Endodermal cell (in vitro differentiated cells): ENCODE measurements around the gene RELT. TPM values are rescaled to one million over a fixed set of nuclear protein-coding genes. Genes with fewer than 3 reads are reported as not detected.
A peak's percentile ranks its signal among the peaks of the same experiment; 100 is the strongest.

Experiments used
- DNase-seq: peaks from one replicate; pipeline ENCODE4 v3.0.0-alpha.2; 2017
- H3K27ac ChIP-seq: 2 replicates; pipeline ENCODE4 v1.5.1; 2013; ENCODE audit warnings: mild to moderate bottlenecking, low read depth, low read length, moderate library complexity
- H3K27me3 ChIP-seq: 2 replicates; pipeline ENCODE4 v1.6.1; 2013; ENCODE audit warnings: mild to moderate bottlenecking, low read length, moderate library complexity; ENCODE audit not compliant: insufficient read depth, control insufficient read depth, poor library complexity, severe bottlenecking
- H3K36me3 ChIP-seq: 2 replicates; pipeline ENCODE4 v1.7.0; 2013; ENCODE audit warnings: mild to moderate bottlenecking, low read length, moderate library complexity; ENCODE audit not compliant: control insufficient read depth, insufficient read depth
- H3K4me1 ChIP-seq: one replicate; pipeline ENCODE4 v1.7.0; 2013; ENCODE audit warnings: low read length; ENCODE audit not compliant: control insufficient read depth, insufficient read depth
- H3K4me3 ChIP-seq: 2 replicates; pipeline ENCODE4 v1.5.1; 2013; ENCODE audit warnings: mild to moderate bottlenecking, low read length, moderate library complexity
- H3K9ac ChIP-seq: 2 replicates; pipeline ENCODE4 v1.6.1; 2013; ENCODE audit warnings: mild to moderate bottlenecking, low read length, moderate library complexity; ENCODE audit not compliant: poor library complexity, severe bottlenecking; ENCODE audit errors: extremely low read depth
- H3K9me3 ChIP-seq: 2 replicates; pipeline ENCODE4 v1.6.1; 2013; ENCODE audit warnings: mild to moderate bottlenecking, low read length, moderate library complexity; ENCODE audit not compliant: control insufficient read depth
- H3K27ac Mint-ChIP-seq: 2 replicates; pipeline ENCODE4 v1.8.0; 2020; ENCODE audit warnings: mixed read lengths
- H3K27me3 Mint-ChIP-seq: 2 replicates; pipeline ENCODE4 v1.8.0; 2021; ENCODE audit warnings: mild to moderate bottlenecking, mixed read lengths; ENCODE audit not compliant: insufficient read depth
- H3K36me3 Mint-ChIP-seq: 2 replicates; pipeline ENCODE4 v1.8.0; 2020; ENCODE audit warnings: low read depth, mixed read lengths
- H3K4me1 Mint-ChIP-seq: 2 replicates; pipeline ENCODE4 v1.8.0; 2020; ENCODE audit warnings: mixed read lengths
- H3K4me3 Mint-ChIP-seq: 2 replicates; pipeline ENCODE4 v1.8.0; 2020; ENCODE audit warnings: mild to moderate bottlenecking, moderate library complexity, mixed read lengths
- H3K9me3 Mint-ChIP-seq: 2 replicates; pipeline ENCODE4 v1.8.0; 2020; ENCODE audit warnings: mild to moderate bottlenecking, mixed read lengths
- WGBS, 2 experiments: methylation state at CpG; one replicate each; pipeline versions ENCODE4 v1.1.5 to v1.1.7; 2013; ENCODE audit warnings: missing lambda C conversion rate in 2 of 2, mixed read lengths in 1 of 2; ENCODE audit not compliant: insufficient coverage in 1 of 2, insufficient read length in 1 of 2; 5-methylcytosine and 5-hydroxymethylcytosine counted together
- total RNA-seq, 2 donors: library from RNA; stranded (reverse); fragmentation: NEBNext Ultra II Directional in 1 of 2; extraction: Animal tissue kit (Norgen Biotek cat#: 25700) in 1 of 2; gene quantifications; 2 replicates in 1 of 2; 3 replicates in 1 of 2; pipeline ENCODE4 v1.2.1, GENCODE V29; 2021
- TF ChIP-seq, protein P1 (sequence below): fragments of 200-600 bp; sonication (generic); conservative IDR thresholded peaks from 2 replicates; pipeline ENCODE4 v1.5.0; 2021; ENCODE audit warnings: antibody characterized with exemption, mild to moderate bottlenecking

RELT gene
- total RNA-seq, 2 donors from 2014 or later, result 6.9 to 8.9 TPM

DNA sequence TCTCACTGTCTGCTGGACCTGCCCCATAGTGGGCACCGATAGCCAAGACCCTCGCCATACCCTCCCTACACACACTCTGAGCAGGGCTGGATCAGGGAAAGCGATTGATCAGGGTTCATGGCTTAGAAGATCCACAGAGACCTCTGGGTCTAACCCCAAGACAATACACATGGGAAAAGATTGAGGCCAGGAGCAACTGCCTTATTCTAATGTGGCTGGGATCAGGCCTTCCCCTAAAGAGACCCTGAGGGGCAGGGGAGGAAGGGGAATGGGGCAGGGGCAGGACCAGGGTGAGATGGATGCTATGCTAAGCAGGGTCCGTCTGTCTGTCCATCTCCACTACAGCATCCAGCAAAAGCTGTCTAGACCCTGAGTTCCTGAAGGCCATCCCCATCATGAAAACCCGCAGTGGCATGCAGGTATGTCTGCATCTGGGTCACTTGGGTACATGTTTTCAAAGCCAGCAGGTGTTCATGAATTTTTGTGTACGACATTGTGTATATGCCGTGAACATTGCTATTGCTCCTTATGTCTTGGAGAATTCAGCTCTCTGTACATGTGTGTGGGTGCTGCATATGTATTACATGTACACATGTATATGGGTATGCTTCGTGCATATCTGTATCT is 15.3 kb upstream of the RELT start:
- TF ChIP-seq, protein P1, sequence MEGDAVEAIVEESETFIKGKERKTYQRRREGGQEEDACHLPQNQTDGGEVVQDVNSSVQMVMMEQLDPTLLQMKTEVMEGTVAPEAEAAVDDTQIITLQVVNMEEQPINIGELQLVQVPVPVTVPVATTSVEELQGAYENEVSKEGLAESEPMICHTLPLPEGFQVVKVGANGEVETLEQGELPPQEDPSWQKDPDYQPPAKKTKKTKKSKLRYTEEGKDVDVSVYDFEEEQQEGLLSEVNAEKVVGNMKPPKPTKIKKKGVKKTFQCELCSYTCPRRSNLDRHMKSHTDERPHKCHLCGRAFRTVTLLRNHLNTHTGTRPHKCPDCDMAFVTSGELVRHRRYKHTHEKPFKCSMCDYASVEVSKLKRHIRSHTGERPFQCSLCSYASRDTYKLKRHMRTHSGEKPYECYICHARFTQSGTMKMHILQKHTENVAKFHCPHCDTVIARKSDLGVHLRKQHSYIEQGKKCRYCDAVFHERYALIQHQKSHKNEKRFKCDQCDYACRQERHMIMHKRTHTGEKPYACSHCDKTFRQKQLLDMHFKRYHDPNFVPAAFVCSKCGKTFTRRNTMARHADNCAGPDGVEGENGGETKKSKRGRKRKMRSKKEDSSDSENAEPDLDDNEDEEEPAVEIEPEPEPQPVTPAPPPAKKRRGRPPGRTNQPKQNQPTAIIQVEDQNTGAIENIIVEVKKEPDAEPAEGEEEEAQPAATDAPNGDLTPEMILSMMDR, result peak; percentile 12
- Mint-ChIP-seq H3K27me3 (peaks cover 4% of the 10 kb centered on the region), H3K27ac (no peak overlapping the region), H3K4me3 (no peak overlapping the region), H3K36me3 (peaks cover 15% of the 10 kb centered on the region), H3K4me1 (no peaks in the 10 kb centered on the region), H3K9me3 (no peaks in the 10 kb centered on the region)
- no peaks in the 10 kb centered on the region for H3K9me3 ChIP-seq
- no peaks in the 10 kb centered on the region for H3K4me1 ChIP-seq
- H3K4me3 ChIP-seq, result no peak overlapping the region
- H3K9ac ChIP-seq, result no peak overlapping the region
- no peak overlapping the region for H3K27ac ChIP-seq
- no peak for DNase-seq
- no peaks in the 10 kb centered on the region for H3K27me3 ChIP-seq
- 91 to 93% methylated on average over 7 to 8 of the region's 8 CpGs for WGBS, 2 experiments
- peaks cover 38% of the 10 kb centered on the region for H3K36me3 ChIP-seq

GRCh38 chr11:73361953-73362776 is 14.0 kb upstream of the RELT start:
- TF ChIP-seq, protein P1, result peak; percentile 62
- peaks cover 4% of the 10 kb centered on the region for H3K27me3 Mint-ChIP-seq
- Histone ChIP-seq H3K4me3 (no peak overlapping the region), H3K27me3 (no peaks in the 10 kb centered on the region), H3K27ac (no peak overlapping the region), H3K9me3 (no peaks in the 10 kb centered on the region), H3K9ac (no peak overlapping the region), H3K4me1 (no peaks in the 10 kb centered on the region), H3K36me3 (peaks cover 45% of the 10 kb centered on the region)
- peak overlapping the region; percentile 42 for H3K4me3 Mint-ChIP-seq
- H3K36me3 Mint-ChIP-seq, result peaks cover 20% of the 10 kb centered on the region
- no peak overlapping the region for H3K27ac Mint-ChIP-seq
- peak; percentile 98 for DNase-seq
- 36 to 48% methylated on average over 21 to 70 of the region's 70 CpGs for WGBS, 2 experiments
- no peaks in the 10 kb centered on the region for H3K9me3 Mint-ChIP-seq
- no peaks in the 10 kb centered on the region for H3K4me1 Mint-ChIP-seq

- no peak overlapping the region for H3K4me3 Mint-ChIP-seq
- H3K9ac ChIP-seq, result no peak overlapping the region
- no peaks in the 10 kb centered on the region for H3K27me3 ChIP-seq
- H3K27me3 Mint-ChIP-seq, result peaks cover 4% of the 10 kb centered on the region
- H3K36me3 Mint-ChIP-seq, result peaks cover 20% of the 10 kb centered on the region
- no peak for DNase-seq
- H3K27ac ChIP-seq, result no peak overlapping the region
- no peaks in the 10 kb centered on the region for H3K4me1 ChIP-seq
- no peak overlapping the region for H3K27ac Mint-ChIP-seq
- H3K4me1 Mint-ChIP-seq, result no peaks in the 10 kb centered on the region
- no peaks in the 10 kb centered on the region for H3K9me3 Mint-ChIP-seq
- no peak overlapping the region for H3K4me3 ChIP-seq
- H3K36me3 ChIP-seq, result peaks cover 45% of the 10 kb centered on the region
- H3K9me3 ChIP-seq, result no peaks in the 10 kb centered on the region
- TF ChIP-seq, protein P1, result no peak
- WGBS, 2 experiments, result 92% methylated on average over 6 to 9 of the region's 9 CpGs
Observed at GRCh38 chr11:73363147-73363546, 13.1 kb upstream of the RELT start.
